ENCODE measurements around the gene MED13L.

GRCh38 chr12:116257826-116258225, 19.7 kb downstream of the MED13L start:
- TF ChIP-seq CTCF (IDR thresholded peaks at IDR 0.05): no peak
- no peak for TF ChIP-seq POLR2A (IDR thresholded peaks at IDR 0.05)
